Epidermal melanocyte (primary cell): ENCODE results near the gene HSPB7.
A peak's percentile ranks its signal among the peaks of the same experiment; 100 is the strongest.
"Not testable (repeated sequence)": the region's sequence is repeated elsewhere in the genome, so short reads cannot be mapped to it uniquely, and the experiment has no call there.

ENCODE experiments used
- DNase-seq: peaks from one replicate; pipeline ENCODE4 v3.0.0; 2011; ENCODE audit warnings: low spot score; ENCODE audit not compliant: insufficient read length

The HSPB7 gene

DNA sequence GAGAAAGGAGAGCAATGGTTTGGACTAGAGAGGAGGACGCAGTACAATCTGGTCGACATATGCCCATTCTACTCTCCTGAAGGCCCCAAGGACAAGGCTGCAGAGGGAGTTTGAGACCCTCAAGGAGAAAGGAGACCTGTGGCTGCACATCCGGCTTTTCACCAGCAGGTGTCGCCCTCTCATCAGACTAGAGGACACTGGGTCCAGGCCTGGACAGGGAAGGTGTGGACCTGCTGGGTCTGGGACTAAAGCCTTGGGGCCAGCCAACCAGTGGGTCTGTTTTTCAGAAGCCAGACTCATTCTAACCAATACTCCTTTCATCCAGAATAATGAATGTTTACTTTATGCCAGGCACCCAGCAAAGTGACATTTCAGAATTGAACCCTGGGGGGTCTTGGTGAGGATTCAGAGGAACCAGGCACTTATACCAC, 8.8 kb downstream of the HSPB7 start:
- peak; percentile 67 for DNase-seq

DNA sequence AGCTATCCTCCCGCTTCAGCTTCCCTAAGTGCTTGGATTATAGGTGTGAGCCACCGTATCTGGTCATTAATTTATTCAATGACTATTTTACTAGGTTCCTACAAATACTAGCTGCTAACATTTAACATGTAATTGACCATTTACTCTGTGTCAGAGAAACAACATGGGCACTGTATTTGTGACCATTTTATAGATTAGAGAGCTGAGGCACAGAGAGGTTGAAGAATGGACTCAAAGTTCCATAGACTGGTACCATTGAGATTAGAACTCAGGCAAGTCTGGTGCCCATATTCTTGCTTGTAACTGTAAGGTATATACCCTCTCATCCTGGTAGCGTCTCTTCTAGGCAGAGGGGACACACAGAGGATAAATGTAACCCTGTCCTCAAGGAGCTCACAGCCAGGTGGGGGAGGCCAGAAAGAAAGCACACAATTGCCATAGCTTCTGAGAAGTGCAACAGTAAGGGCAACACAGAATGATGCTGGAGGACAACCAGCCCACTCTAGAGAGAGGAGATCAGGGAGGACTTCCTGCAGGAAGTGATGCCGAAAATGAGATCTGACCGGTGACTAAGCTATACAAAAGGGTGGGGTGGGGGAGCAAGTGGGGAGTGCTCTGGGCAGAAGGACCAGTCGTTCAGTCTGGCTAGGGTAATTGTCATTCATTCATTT, 10.0 kb downstream of the HSPB7 start:
- DNase-seq = no peak

GRCh38 chr1:16006552-16007485, 11.0 kb downstream of the HSPB7 start:
- no peak for DNase-seq

DNA sequence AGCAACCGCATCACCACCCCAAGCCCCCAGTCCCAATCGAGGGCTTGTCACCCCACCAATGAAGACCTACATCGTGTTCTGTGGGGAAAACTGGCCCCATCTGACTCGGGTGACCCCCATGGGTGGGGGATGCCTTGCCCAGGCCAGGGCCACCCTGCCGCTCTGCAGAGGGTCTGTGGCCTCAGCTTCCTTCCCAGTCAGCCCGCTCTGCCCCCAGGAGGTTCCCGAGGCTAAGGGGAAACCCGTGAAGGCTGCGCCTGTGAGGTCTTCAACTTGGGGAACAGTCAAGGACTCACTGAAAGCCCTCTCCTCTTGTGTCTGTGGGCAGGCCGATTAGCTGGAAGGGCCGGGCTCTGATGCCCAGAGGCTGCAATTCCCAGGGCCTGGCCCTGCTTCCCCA, 11.8 kb downstream of the HSPB7 start:
- no peak for DNase-seq

DNA sequence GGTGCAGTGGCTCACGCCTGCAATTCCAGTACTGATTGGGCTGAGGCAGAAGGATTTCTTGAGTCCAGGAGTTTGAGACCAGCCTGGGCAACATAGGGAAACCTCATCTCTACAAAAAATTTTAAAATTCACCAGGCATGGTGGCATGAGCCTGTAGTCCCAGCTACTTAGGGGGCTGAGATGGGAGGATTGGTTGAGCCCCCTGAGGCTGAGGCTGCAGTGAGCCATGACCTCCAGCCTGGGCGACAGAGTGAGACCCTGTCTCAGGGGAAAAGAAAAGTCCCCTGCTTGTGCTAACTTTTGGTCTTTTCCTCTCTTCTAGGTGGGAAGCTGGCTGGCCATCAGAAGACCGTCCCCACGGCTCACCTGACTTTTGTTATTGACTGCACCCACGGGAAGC, 12.2 kb downstream of the HSPB7 start:
- DNase-seq = no peak

- DNase-seq = not testable (repeated sequence)
Measured at GRCh38 chr1:16001274-16001673, 16.6 kb downstream of the HSPB7 start.

DNA sequence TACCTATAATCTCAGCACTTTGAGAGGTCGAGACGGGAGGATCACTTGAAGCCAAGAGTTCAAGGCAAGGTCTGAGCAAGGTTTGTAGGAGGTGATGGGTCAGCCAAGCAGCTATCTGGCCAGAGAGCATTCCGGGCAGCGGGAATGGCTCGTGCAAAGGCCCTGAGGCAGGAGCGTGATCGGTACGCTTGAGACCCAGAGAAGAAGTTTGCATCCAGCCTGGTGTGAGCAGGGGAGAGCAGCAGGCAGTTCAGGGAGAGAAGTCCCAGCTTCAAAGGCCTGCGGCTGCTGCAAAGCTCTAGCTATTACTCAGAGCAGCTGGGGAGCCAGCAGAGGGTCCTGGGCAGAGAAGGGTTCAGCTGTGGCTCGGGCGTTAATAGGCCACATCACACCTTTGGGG, 18.9 kb downstream of the HSPB7 start:
- DNase-seq = no peak

DNA sequence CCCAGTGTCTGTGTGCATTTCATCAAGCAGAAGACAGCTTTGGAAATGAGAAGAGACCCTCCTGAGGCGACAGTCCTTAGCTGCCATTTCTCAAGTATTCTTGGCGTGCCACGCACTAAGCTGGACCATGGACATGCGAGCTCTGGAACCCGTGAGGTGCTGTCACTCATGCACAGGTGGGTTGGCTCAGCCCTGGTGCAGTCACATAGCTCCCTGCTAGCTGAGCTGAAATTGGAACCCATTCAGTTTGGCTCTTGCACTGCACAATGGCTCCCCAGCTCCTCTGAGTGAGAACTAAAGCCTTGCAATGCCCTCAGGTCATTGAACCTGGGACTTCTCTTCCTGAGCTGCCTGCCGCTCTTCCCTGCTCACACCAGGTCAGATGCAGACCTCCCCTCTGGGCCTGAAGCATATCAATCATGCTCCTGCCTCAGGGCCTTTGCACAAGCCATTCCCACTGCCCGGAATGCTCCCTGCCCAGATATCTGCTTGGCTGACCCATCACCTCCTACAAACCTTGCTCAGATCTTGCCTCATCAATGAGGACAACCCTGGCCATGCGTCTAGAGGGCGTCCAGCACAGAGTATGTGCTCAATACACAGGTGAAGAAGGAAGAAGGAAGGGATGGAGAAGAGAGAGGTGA, 20.1 kb downstream of the HSPB7 start:
- no peak for DNase-seq

GRCh38 chr1:15997076-15997585, 20.7 kb downstream of the HSPB7 start:
- DNase-seq = no peak

GRCh38 chr1:15994590-15995351, 23.1 kb downstream of the HSPB7 start:
- DNase-seq = peak; percentile 65

DNA sequence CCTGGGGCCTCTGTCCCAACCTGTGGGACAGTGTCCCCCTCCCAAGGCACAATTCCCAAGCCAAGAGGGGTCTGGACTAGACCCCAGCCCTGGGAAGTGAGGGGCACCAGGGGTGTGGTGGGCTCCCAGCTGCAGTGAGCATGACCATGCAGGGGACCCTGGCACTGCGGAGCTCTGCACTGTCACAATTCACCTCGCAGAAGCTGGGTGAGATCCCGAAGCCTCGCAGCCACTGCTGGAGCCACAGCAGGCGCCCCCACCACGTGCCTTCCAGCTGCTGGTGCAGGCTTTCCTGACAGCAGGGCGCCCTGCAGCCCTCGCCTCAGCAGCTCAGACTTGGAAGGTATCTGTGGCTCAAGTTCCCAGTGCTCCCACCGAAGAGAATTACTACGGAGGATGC, 23.8 kb downstream of the HSPB7 start:
- DNase-seq = no peak

GRCh38 chr1:15993666-15994065, 24.2 kb downstream of the HSPB7 start:
- no peak for DNase-seq

- DNase-seq = no peak
Measured at GRCh38 chr1:15992582-15993500, 25.0 kb downstream of the HSPB7 start.

- no peak for DNase-seq
Measured at GRCh38 chr1:15992187-15992553, 25.7 kb downstream of the HSPB7 start.

GRCh38 chr1:15991427-15992186, 26.2 kb downstream of the HSPB7 start:
- DNase-seq = no peak

GRCh38 chr1:15989776-15990175, 28.1 kb downstream of the HSPB7 start:
- DNase-seq = no peak

DNA sequence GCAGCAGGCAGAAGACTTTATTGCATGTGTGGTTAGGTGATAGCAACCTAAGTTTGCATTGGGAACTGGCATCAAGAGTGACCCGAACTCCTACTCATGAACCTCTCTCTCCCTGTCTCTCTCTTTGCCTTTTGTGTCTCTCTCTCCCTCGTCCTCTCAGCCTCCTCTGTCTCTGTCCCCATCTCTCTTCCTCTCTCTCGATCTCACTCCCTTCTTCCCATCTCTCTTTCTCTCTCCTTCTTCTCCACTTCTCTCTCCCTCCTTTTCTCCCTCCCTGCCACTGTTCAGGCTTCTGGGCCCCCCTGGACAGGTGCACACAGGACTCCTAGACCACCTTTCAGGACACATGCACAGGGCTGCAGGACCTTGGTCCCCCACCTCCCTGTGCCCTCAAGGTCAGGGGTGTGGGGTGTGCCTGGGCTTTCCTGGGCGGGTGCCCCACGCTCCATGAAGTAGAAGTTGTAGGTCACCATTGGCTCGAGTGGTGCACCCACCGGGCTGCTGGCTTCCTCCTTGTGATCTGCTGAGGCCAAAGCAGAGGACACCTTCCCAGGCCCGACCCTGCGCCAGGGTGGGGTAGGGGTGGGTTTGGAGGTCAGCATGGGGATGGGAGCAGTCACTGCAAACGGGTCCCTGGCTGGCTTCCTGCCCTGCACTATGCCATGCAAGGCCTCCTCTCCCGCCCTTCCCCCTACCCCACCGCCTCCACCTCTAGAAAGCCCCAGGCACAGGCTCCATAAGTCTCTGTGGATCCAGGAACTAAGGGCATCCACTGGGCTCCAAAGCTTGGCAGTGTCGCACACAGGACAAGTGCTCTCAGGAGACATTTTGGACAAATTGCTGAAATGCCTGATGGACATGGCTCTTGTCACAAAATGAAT, 28.7 kb downstream of the HSPB7 start:
- DNase-seq = no peak

DNA sequence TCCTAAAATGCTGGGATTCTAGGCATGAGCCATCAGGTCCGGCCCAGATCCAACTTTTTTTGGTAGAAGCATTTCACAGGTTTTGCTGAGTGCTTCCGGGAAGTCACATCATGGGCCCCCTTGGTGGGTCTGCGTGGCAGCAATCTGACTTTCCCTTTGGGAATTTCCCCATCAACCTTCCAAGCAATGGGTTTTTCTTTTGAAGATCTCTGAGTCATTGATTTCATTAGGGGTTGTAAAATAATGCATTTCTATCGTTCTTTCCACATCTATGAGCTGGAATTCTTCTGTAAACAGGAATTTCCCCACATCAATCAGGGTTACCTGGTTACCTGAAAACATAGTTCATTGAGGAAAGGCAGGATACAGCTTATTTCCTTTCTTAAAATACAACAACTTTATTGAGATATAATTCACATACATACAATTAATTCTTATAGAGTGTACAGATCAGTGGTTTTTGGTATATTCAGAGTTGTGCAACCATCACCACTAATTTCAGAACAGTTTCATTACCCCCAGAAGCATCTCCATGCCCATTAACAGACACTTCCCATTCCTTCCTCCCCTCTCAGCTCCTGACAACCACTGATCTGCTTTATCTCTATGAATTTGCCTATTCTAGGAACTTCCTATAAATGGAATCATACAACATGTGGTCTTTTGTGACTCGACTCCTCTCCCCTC, 32.1 kb downstream of the HSPB7 start:
- DNase-seq = no peak
